AG04450 (cell line): ENCODE data around the gene ZBTB40. TPM values are rescaled to one million over a fixed set of nuclear protein-coding genes. Genes with fewer than 3 reads are reported as not detected.

Experiments
- CTCF ChIA-PET: fragments of 300-600, 350-600 bp; formaldehyde crosslinking; extraction: SDS; loops from one replicate; lab custom pipeline; 2022; ENCODE audit warnings: antibody characterized with exemption, inconsistent platforms; lab: Charles Lee
- POLR2A ChIA-PET: fragments of 350-600 bp; formaldehyde crosslinking; extraction: SDS; loops from one replicate; lab custom pipeline; 2021; ENCODE audit warnings: antibody characterized with exemption, inconsistent platforms; lab: Yijun Ruan, JAX
- DNase-seq: peaks from one replicate; pipeline ENCODE4 v3.0.0-alpha.2; 2011; ENCODE audit warnings: low read depth, low spot score
- H3K27ac ChIP-seq: one replicate; pipeline ENCODE4 v1.5.1; 2012; ENCODE audit warnings: low read depth, low read length, control low read depth
- H3K27me3 ChIP-seq: one replicate; pipeline ENCODE4 v1.6.0; 2012; ENCODE audit warnings: low read length; ENCODE audit not compliant: control insufficient read depth, insufficient read depth
- H3K4me3 ChIP-seq: 2 replicates; pipeline ENCODE4 v1.5.1; 2011; ENCODE audit warnings: mild to moderate bottlenecking, low read depth, low read length, control low read depth
- H3K9me3 ChIP-seq: 2 replicates; pipeline ENCODE4 v1.5.1; 2012; ENCODE audit warnings: low read length; ENCODE audit not compliant: control insufficient read depth, insufficient read depth
- polyA plus RNA-seq: library from polyadenylated mRNA; depleted of rRNA; stranded (reverse); fragments of >200 nt; gene quantifications from 2 replicates; pipeline ENCODE4 v1.2.3, GENCODE V29; 2011
- TF ChIP-seq, protein P1 (sequence below): IDR thresholded peaks from 2 replicates; pipeline ENCODE4 v1.5.1; 2011; ENCODE audit warnings: low read depth, low read length, control low read depth, inconsistent platforms

The ZBTB40 gene
- polyA plus RNA-seq, 1 experiment = 5.9 TPM

DNA sequence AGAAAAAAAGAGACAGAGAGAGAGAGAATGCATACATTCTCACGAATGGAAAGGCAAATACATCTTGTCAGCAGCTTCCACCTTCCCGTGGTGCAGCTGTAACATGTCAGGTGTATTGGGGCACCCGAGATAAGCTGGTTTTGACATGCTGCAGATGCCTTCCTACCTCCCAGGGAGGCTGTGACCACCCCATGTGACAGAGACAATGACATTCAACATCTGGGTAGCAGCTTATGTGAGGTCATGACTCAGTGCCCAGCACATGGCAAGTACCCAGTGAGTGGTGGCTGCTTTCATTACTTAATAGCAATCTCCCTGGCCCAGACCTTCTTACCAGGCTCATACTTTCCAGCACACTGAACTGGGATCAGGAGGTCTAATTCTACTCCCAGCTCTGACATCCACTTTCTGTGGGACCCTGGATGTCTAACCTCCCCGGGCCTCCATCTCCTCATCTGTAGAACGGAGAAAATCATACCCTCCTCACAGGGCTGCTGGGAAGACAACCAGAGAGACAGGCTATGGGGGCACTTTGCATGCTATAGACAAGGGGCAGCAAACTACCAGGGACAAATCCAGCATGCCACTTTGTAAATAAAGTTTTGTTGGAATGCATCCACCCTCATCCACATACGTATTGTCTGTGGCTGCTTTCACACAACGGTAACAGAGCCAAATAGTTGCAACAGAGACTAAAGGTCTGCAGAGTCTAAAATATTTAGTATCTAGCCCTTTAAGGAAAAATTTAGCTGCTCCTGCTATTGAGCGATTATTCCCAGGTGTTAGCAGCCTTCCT, 38.5 kb upstream of the ZBTB40 start:
- Histone ChIP-seq H3K4me3 (no peak overlapping the region), H3K9me3 (0 out of 2 replicates have a peak, but pooled peaks cover 4% of the 10 kb centered on the region), H3K27me3 (peaks cover 28% of the 10 kb centered on the region), H3K27ac (no peak overlapping the region)
- TF ChIP-seq, protein P1, sequence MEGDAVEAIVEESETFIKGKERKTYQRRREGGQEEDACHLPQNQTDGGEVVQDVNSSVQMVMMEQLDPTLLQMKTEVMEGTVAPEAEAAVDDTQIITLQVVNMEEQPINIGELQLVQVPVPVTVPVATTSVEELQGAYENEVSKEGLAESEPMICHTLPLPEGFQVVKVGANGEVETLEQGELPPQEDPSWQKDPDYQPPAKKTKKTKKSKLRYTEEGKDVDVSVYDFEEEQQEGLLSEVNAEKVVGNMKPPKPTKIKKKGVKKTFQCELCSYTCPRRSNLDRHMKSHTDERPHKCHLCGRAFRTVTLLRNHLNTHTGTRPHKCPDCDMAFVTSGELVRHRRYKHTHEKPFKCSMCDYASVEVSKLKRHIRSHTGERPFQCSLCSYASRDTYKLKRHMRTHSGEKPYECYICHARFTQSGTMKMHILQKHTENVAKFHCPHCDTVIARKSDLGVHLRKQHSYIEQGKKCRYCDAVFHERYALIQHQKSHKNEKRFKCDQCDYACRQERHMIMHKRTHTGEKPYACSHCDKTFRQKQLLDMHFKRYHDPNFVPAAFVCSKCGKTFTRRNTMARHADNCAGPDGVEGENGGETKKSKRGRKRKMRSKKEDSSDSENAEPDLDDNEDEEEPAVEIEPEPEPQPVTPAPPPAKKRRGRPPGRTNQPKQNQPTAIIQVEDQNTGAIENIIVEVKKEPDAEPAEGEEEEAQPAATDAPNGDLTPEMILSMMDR = no peak
- ChIA-PET CTCF (no interaction called here), POLR2A (interaction anchor here (0.6 kb wide), 1 partner anchor 557 kb away, joined by 4 read pairs; no protein-coding TSS in a partner anchor)
- DNase-seq = no peak

- H3K4me3 ChIP-seq = no peak overlapping the region
- ChIA-PET POLR2A (no interaction called here), CTCF (interaction anchor here (1.9 kb wide), 1 partner anchor 309 kb away, joined by 9 read pairs; no protein-coding TSS in a partner anchor)
- 0 out of 2 replicates have a peak, but pooled peaks cover 4% of the 10 kb centered on the region for H3K9me3 ChIP-seq
- TF ChIP-seq, protein P1 = no peak
- DNase-seq = no peak
- H3K27ac ChIP-seq = no peak overlapping the region
- H3K27me3 ChIP-seq = peaks cover 28% of the 10 kb centered on the region
Observed at GRCh38 chr1:22413799-22414198, 37.9 kb upstream of the ZBTB40 start.

- Histone ChIP-seq H3K27me3 (peaks cover 23% of the 10 kb centered on the region), H3K4me3 (no peak overlapping the region), H3K27ac (no peak overlapping the region), H3K9me3 (0 out of 2 replicates have a peak, but pooled peaks cover 4% of the 10 kb centered on the region)
- POLR2A ChIA-PET = no interaction called here
- no peak for DNase-seq
- TF ChIP-seq, protein P1 = no peak
- CTCF ChIA-PET = interaction anchor here (1.9 kb wide), 1 partner anchor 309 kb away, joined by 9 read pairs; no protein-coding TSS in a partner anchor
Observed at GRCh38 chr1:22414244-22414751, 37.4 kb upstream of the ZBTB40 start.

DNA sequence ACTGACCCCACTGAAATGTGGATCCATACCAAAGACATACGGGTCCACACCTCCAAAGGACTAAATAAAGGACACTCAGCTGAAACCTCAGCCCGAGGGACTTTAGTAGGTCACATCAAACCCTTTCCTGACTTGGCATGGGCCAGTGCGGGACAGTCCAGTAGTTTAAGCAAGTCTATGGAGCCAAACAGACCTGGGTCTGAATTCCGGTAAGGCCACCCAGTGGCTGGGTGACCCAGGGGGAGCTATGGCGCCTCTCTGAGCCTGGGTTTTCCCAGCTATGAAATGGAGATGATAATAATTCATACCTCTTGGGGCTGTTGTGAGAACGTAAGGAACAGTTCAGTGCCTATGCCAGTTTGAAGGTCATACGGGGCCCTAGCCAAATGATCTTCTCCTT, 36.2 kb upstream of the ZBTB40 start:
- Histone ChIP-seq H3K4me3 (no peak overlapping the region), H3K27ac (no peak overlapping the region), H3K9me3 (0 out of 2 replicates have a peak, but pooled peaks cover 4% of the 10 kb centered on the region), H3K27me3 (peaks cover 26% of the 10 kb centered on the region)
- ChIA-PET POLR2A (no interaction called here), CTCF (interaction anchor here (0.7 to 2.2 kb wide), 15 partner anchors 8 to 924 kb away, joined by 3 to 18 read pairs (median 6); no protein-coding TSS in a partner anchor)
- TF ChIP-seq, protein P1 = no peak
- no peak for DNase-seq
